Kidney epithelial cell (primary cell): Measurements from ENCODE around the gene CAPN14. TPM values are rescaled to one million over a fixed set of nuclear protein-coding genes. Genes with fewer than 3 reads are reported as not detected.

ENCODE experiments used
- DNase-seq: peaks from one replicate; pipeline ENCODE4 v3.0.0-alpha.2; 2010; ENCODE audit warnings: low read depth
- H3K27me3 ChIP-seq: 2 replicates; pipeline ENCODE4 v1.6.0; 2011; ENCODE audit warnings: low read length; ENCODE audit not compliant: control insufficient read depth, insufficient read depth
- H3K36me3 ChIP-seq: 2 replicates; pipeline ENCODE4 v1.5.1; 2011; ENCODE audit warnings: low read length; ENCODE audit not compliant: control insufficient read depth, insufficient read depth
- H3K4me3 ChIP-seq: 2 replicates; pipeline ENCODE4 v1.5.1; 2011; ENCODE audit warnings: low read depth, mild to moderate bottlenecking, control low read depth, low read length
- total RNA-seq: library from RNA; depleted of rRNA; stranded (reverse); fragments of >200 nt; gene quantifications from 2 replicates; pipeline ENCODE4 v1.2.3, GENCODE V29; 2015
- TF ChIP-seq, protein P1 (sequence below): IDR thresholded peaks from 2 replicates; pipeline ENCODE4 v1.5.1; 2011; ENCODE audit warnings: mild to moderate bottlenecking, moderate library complexity, low read length, control low read depth, inconsistent platforms; ENCODE audit not compliant: insufficient read depth, poor library complexity, severe bottlenecking

Gene CAPN14
- total RNA-seq, 1 donor from 2014 or later: 0.58 TPM

DNA sequence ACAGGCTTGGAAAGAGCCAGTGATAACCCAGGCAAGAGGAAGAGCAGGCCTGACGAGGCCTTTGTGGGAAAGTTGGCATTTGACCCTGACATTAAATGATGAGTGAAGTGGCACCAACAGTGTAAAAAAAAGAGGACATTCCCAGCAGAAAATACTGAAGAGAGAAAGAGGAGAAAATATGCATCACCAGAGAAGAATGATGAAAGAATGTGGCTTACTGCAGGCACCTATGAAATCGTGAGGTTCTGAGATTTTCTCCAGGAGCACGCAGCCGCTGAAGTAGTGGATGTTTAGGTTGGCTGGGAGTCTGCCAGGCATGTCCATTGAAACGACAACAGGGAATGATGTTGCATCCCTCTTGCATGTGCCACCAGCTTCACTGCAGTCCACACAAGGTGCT is 30.4 kb upstream of the CAPN14 start:
- H3K36me3 ChIP-seq: no peaks in the 10 kb centered on the region
- TF ChIP-seq, protein P1, sequence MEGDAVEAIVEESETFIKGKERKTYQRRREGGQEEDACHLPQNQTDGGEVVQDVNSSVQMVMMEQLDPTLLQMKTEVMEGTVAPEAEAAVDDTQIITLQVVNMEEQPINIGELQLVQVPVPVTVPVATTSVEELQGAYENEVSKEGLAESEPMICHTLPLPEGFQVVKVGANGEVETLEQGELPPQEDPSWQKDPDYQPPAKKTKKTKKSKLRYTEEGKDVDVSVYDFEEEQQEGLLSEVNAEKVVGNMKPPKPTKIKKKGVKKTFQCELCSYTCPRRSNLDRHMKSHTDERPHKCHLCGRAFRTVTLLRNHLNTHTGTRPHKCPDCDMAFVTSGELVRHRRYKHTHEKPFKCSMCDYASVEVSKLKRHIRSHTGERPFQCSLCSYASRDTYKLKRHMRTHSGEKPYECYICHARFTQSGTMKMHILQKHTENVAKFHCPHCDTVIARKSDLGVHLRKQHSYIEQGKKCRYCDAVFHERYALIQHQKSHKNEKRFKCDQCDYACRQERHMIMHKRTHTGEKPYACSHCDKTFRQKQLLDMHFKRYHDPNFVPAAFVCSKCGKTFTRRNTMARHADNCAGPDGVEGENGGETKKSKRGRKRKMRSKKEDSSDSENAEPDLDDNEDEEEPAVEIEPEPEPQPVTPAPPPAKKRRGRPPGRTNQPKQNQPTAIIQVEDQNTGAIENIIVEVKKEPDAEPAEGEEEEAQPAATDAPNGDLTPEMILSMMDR: no peak
- DNase-seq: no peak

GRCh38 chr2:31246184-31246852 is 29.0 kb upstream of the CAPN14 start:
- Histone ChIP-seq H3K36me3 (no peaks in the 10 kb centered on the region), H3K4me3 (no peak overlapping the region), H3K27me3 (no peaks in the 10 kb centered on the region)
- no peak for DNase-seq
- TF ChIP-seq, protein P1: no peak

More for the DNA sequence above, 30.4 kb upstream of the CAPN14 start:
- H3K27me3 ChIP-seq: no peaks in the 10 kb centered on the region
- no peak overlapping the region for H3K4me3 ChIP-seq

DNA sequence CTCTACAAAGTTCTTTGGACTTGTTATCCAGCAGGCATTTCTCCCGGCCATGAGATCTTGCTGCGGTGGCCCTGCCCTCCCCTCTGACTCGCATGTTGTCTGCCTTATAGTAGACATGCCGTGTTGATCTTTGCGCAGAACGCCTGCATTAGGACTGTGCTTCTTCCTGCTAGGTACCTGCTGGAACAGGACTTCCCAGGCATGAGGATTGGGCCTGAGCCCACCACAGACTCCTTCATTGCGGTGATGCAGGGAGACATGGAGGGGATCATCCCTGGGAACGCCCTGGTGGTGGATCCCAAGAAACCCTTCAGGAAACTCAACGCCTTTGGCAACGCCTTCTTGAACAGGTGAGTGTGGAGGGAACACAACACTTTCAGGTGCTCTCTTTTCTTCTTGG is 26.8 kb upstream of the CAPN14 start:
- Histone ChIP-seq H3K27me3 (no peaks in the 10 kb centered on the region), H3K4me3 (no peak overlapping the region), H3K36me3 (no peaks in the 10 kb centered on the region)
- DNase-seq: no peak
- TF ChIP-seq, protein P1: no peak

GRCh38 chr2:31243053-31243452 is 25.7 kb upstream of the CAPN14 start:
- Histone ChIP-seq H3K4me3 (no peak overlapping the region), H3K27me3 (no peaks in the 10 kb centered on the region), H3K36me3 (no peaks in the 10 kb centered on the region)
- TF ChIP-seq, protein P1: no peak
- DNase-seq: no peak

- Histone ChIP-seq H3K4me3 (no peak overlapping the region), H3K27me3 (no peaks in the 10 kb centered on the region), H3K36me3 (no peaks in the 10 kb centered on the region)
- TF ChIP-seq, protein P1: no peak
- no peak for DNase-seq
Observed at GRCh38 chr2:31241625-31242270, 24.4 kb upstream of the CAPN14 start.
